NCI-H1436 (cell line): Measurements from ENCODE around the gene PCBP1.
"Not testable (repeated sequence)": the region's sequence is repeated elsewhere in the genome, so short reads cannot be mapped to it uniquely, and the experiment has no call there.

Experiments
- DNase-seq: peaks from one replicate; lab custom pipeline; 2025; lab: John Stamatoyannopoulos, UW

The PCBP1 gene

GRCh38 chr2:70081221-70081620 lies 6.1 kb upstream of the PCBP1 start:
- DNase-seq = no peak

DNA sequence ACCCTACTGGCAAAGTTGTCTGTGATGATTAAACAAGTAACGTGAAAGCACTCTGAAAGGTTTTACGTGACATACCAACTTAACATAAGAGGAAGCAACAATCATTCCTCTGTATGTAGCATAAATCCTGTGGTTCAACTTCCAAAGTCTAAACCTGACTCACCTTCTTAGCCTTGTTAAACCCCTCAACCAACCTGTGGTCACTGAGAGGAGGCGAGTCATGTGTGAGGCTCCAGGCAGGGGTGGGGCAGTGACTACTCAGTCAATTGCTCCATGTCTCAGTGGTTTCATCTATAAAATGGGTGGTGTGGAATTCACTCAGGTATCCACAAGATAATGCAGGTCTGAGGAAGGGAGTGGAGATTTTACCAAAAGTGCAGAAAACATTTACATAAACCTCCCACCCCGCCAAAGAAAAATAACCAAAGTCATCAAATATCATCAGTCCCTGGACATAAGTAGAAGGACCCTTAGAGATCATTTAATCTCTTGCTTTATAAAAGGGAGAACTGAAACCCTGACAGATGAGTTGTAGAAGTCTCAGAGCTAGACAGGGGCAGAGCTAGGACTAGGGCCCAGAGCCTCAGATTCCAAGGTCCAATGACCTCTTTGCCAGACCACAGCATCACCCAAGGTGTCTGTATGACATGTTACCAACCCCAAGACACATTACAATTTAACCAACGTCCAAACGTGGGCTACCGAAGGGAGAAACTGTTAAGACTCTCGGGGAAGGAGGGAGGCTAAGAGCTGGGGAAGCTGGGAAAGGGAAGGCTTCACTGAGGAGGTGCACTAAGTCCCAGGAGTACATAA lies 3.7 kb upstream of the PCBP1 start:
- no peak for DNase-seq

DNA sequence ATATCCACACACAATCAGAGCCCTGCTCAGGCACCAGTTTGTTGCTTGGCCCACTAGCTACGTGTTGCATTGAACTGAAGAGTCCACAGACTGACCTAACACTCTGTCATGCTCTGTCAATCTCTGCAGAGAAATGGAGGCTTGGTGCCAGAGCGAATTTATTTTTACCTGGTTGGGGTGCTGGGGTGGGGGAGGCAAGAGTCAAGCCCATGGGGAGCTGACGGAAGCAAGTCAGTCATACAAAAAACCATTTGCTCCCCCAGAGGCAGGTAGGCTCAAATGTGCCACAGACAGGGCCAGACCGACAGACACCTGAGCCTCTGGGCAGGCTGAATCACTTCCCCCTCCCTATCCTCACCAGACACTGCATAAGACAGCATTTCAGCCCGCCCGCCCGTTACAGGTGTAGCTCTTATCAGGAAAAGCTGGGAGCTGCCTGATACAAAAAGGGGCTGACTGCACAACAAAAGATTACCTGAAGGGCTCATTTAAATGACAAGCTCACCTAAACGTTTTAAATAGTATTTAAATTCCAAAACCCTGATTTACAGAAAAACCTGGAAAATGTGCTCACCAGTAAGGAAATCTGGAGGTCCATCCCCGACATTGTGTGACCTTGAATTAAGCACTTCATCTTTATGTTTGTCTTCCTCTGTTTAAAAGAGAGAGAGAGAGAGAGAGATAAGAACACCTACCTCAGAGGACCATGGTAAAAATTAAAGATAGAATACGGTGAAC lies 2.1 kb upstream of the PCBP1 start:
- peak; percentile 61 for DNase-seq

GRCh38 chr2:70085711-70086277 lies 1.5 kb upstream of the PCBP1 start:
- no peak for DNase-seq

DNA sequence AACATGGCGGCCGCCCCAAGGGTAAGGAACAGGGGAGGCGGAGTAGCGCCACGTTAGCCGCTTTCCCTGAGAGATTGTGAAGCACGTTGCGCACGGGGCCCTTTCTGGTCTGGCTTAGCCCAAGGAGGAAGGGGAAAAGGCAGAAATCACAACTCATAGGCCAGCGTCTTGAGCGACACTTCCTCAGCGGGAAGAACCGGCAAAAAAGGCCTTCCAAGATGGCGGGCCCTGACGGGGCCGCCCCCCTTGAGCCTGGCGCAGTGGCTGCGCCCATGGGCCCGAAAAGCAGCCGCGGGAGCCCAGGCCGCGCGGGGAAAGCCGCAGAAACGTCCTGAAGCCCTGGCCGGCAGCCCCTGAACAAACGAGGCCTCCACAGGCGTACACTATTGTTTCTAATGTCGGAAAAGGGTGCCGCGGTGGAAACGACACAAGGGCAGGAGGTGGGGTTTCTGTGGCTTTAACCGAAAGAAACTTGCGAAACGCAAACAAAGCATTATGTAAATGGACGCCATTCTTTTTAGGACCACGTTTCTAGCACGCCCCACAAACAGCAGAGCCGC lies 919 bp upstream of the PCBP1 start:
- peak; percentile 84 for DNase-seq

DNA sequence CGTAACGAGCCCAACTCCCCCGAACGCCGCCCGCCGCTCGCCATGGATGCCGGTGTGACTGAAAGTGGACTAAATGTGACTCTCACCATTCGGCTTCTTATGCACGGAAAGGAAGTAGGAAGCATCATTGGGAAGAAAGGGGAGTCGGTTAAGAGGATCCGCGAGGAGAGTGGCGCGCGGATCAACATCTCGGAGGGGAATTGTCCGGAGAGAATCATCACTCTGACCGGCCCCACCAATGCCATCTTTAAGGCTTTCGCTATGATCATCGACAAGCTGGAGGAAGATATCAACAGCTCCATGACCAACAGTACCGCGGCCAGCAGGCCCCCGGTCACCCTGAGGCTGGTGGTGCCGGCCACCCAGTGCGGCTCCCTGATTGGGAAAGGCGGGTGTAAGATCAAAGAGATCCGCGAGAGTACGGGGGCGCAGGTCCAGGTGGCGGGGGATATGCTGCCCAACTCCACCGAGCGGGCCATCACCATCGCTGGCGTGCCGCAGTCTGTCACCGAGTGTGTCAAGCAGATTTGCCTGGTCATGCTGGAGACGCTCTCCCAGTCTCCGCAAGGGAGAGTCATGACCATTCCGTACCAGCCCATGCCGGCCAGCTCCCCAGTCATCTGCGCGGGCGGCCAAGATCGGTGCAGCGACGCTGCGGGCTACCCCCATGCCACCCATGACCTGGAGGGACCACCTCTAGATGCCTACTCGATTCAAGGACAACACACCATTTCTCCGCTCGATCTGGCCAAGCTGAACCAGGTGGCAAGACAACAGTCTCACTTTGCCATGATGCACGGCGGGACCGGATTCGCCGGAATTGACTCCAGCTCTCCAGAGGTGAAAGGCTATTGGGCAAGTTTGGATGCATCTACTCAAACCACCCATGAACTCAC lies 673 bp downstream of the PCBP1 start:
- peak; percentile 46 for DNase-seq

DNA sequence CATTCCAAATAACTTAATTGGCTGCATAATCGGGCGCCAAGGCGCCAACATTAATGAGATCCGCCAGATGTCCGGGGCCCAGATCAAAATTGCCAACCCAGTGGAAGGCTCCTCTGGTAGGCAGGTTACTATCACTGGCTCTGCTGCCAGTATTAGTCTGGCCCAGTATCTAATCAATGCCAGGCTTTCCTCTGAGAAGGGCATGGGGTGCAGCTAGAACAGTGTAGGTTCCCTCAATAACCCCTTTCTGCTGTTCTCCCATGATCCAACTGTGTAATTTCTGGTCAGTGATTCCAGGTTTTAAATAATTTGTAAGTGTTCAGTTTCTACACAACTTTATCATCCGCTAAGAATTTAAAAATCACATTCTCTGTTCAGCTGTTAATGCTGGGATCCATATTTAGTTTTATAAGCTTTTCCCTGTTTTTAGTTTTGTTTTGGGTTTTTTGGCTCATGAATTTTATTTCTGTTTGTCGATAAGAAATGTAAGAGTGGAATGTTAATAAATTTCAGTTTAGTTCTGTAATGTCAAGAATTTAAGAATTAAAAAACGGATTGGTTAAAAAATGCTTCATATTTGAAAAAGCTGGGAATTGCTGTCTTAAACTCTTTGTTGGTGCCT lies 1.4 kb downstream of the PCBP1 start:
- DNase-seq = no peak

DNA sequence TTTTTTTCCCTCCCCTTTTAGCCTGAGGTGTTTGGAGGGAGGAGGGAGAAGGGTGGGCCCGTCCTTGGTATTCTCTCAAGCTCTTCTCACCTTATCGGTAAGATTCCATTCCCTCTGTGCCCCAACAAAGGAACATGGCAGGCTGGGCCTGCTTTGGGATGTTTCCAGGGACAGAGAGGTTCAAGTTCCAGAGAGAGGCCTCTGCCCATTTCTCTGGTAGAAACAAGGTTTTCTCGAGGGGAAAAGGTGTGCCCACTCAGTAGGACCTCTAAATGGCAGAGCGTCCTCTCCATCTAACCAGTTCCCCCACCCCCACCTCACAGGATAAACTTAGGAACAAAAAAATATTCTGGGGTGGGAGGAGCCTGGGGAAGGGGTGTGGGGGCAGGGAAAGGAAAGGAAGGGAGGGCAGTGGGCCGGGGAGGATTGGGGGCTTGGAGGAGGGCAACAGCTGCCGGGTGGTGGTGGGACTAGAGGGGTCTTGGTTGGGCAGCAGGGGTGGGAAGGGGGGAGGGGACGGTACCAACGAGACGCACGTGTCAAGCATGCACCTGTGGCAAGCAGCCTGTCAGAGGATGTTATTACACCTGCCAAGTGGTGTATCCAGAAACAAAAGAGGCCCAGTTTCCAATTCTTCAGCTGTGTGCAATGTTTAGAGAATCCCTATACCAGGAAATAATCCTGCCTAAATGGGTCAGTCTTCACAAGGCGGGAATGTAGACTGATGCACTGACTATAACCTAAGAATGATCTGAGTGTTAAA lies 2.1 kb downstream of the PCBP1 start:
- peak; percentile 34 for DNase-seq

DNA sequence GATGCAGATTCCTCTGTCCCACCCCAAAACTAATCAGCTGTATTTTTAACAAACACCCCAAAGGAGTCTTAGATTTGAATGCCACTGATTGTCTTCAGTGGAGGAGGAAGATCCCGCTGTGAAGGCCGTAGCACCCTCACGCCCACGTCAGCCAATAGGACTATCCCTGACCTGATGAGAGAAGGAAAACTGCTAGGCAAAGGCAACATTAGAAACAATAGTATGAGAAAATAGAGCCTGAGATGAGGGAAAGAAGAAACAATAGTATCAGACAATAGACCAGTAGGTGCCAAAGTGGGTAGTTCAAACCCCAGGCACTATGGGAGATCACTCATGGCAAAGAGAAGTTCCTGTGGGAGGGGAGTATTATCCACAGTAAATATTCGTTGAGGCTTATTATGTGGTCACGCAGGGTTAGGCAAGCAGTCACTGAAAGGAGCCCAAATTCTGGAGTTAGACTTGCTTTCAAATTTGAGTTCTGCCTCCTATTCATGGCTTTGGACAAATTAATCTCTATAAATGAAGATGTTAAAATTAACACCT lies 2.8 kb downstream of the PCBP1 start:
- DNase-seq = no peak

DNA sequence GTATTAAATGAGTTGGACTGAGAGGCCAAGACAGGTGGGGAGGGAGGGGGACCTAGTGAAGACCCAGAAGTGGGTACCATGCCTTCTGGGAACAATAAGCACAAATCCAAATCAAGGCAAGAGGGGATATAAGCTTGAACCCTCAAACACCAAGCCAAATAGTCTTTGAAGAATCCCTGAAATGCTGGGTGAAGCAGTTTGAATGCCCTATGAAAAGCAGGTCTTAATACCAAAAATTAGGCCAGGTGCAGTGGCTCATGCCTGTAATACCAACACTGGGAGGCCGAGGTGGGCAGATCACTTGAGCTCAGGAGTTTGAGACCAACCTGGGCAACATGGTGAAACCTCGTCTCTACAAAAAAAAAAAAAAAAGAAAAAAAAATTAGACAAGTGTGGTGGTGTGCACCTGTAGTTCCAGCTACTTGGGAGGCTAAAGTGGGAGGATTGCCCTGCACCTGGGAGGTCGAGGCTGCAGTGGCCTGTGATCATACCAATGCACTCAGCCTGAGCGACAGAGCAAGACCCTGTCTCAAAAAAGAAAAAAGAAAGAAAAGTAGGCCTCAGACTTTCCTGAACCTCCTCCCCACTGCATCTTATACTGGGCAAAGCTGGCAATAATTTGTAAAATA lies 3.5 kb downstream of the PCBP1 start:
- no peak for DNase-seq

GRCh38 chr2:70091364-70091763 lies 4.1 kb downstream of the PCBP1 start:
- DNase-seq = no peak

GRCh38 chr2:70091816-70092215 lies 4.5 kb downstream of the PCBP1 start:
- DNase-seq = no peak

- DNase-seq = not testable (repeated sequence)
Measured at GRCh38 chr2:70092576-70093243, 5.4 kb downstream of the PCBP1 start.

DNA sequence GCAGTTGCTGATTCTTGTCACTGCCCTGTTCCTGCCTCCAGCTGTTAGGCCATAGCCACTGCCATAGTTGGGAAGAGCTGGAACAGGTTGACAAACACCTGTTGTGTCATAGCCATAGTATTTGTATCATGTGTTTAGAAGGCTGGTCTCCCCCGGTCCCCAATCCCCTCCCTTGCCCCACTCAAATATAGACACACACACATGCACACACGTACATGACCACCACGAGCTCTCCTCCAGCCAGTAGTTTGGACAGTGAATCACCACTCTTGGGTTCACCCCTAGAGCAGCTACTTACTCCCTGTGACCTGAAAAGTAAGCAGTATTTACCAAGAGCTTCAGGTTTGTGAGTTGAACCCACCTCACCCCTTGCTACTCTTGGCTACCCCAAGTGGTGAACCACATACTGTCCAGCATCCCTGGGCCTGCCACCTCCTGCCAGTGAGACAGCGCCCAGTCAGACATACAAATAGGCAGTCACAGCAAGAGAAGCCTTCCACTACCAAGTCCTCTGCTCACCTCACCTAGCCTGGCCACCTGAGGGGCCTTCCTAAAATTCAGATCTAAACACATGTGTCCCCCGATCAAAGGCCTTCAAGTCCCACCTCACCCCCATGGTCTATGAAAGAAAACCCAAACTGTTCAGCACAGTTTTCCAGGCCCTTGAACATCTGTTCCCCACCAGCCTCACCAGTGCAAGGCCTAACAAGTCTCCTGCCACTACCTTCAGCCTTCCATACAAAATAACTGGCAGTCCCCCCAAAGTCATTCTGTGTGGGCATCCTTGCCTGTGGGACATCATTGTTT lies 7.1 kb downstream of the PCBP1 start:
- no peak for DNase-seq

- no peak for DNase-seq
Measured at GRCh38 chr2:70094978-70095719, 7.9 kb downstream of the PCBP1 start.

DNA sequence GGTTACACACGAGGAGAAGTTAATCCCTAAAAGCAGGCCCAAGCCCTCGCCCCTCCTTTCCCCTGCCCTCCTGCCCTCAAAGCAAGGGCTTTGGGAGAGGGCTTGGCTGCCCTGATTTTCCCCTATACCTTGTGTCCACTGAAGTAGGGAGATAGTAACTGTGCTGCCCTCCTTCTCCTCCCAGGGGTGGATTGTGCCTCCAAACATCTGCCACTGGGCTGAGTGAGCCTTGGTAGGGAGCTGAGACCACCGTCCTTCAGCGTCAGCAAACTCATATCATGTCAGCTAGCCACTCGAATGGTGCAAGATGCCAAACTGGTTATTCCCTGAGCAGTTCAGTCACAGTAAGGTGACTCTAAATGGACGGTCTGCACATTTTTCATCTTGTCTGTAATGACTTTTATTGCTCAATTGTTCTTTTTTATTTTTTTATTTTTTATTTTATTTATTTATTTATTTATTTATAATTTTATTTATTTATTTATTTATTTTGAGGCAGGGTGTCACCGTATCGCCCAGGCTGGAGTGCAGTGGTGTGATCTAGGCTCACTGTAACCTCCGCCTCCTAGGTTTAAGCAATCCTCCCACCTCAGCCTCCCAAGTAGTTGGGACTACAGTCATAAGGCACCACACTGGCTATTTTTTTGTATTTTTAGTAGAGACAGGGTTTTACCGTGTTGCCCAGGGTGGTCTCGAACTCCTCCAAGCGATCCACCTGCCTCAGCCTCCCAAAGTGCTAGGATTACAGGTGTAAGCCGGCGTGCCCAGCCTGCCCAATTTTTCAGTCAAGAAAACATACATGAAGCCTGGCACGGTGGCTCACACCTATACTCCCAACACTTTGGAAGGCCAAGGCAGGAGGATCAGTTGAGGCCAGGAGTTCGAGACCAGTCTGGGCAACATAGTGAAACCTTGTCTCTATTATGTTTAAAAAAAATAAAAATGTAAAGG lies 8.7 kb downstream of the PCBP1 start:
- no peak for DNase-seq
